Measurements from ENCODE around the gene TMEM126B. TPM values are rescaled to one million over a fixed set of nuclear protein-coding genes. Genes with fewer than 3 reads are reported as not detected.

Gene TMEM126B
- total RNA-seq, 2 experiments from 2014 or later, result 62.7 to 74.2 TPM

DNA sequence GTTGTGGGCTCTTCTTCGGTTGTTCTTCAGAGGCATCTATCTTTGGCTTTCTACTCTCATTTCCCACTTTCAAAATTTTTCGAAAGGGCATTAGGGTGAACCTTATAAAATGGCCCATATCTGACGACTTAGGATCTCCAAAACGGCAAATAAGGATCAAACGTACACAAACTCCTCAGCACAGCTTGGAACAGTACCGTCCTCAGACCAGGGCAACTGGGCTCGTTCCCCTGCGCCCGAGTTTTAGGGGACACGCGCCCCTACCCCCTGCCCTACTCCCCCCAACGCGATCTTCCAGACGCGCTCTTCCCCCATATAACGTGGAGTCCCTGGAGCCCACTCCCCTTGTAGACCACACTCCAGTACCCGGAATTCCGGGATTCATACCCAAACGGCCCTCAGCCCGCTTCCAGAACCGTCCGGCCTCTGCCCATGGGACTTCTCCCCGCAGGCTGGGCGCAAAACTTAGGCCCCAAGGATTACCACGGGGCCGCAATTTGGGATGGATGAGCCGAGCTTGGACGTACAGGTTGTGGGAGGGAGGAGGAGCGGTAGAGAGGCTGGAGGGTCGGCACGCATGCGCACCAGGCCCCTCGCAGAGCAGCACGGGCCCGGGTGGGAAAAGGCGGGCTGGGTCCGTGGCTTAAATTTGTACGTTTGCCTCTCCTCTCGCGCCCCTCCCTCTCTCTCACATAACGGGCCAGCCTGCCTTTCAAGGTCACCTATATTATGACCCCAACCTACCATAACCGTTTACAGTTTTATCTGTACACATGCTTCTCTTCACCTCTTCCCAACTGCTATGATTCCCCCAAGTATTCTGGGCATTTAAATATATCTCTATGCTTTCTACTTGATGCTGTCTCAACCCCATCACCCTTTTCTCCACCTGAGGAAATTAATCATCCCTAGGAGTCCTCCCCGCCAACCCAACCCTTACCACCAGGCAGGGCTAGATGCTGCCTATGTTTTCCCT, 54.2 kb downstream of the TMEM126B start:
- POLR2A ChIA-PET, result interaction anchor here (0.6 to 1.1 kb wide), 2 partner anchors 13 to 55 kb away, joined by 3 to 4 read pairs; no protein-coding TSS in a partner anchor

DNA sequence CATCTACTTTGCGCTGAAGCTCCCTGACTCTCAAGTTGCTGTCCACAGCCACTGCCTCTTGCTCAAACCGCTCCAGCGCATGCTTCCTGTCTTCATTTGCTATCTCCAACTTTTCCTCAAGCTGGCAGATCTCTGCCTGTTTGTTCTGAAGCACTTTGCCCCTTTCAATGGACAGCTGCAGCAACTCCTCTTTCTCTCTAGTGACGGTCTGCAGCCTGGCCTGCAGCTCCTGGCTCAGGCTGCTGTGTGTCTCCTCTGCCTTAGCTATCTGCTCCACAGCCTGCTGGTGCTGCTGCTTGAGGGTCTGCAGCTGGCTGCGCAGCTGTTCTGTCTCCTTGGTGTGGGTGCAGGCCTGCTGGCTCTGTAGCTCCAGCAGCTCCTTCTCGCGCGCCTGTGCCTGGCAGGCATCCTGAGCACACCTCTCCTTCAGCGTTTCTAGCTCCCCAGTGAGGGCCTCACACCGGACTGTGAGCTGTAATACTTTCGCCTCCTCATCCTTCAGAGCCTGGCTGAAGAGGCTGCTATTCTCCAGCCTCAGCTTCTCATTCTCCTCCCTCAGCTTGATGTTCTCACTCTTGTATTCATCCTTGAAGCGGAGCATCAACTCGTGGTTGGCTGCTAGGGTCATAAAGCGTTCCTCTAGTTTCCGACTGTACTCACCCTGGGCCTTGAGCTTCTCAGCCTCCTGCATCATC, 56.9 kb downstream of the TMEM126B start:
- Mint-ChIP-seq H3K27me3 (peaks cover 5% of the 10 kb centered on the region), H3K4me3 (no peak overlapping the region), H3K9me3 (ENCODE audit: low read depth) (no peaks in the 10 kb centered on the region), H3K4me1 (peaks cover 16% of the 10 kb centered on the region), H3K27ac (no peak overlapping the region), H3K36me3 (ENCODE audit: low read depth) (no peaks in the 10 kb centered on the region)
- ChIA-PET POLR2A (no interaction called here), CTCF (interaction anchor here (0.6 to 2.4 kb wide), 3 partner anchors 10 to 23 kb away, joined by 3 to 22 read pairs (median 3); no protein-coding TSS in a partner anchor)
- ATAC-seq (no peak), DNase-seq (no peak)
- intact Hi-C loops (cut with DNase I, micrococcal nuclease), result no loop called here

More for the DNA sequence above, 54.2 kb downstream of the TMEM126B start:
- H3K27me3 Mint-ChIP-seq, result peaks cover 5% of the 10 kb centered on the region
- H3K9me3 Mint-ChIP-seq (ENCODE audit: low read depth), result no peaks in the 10 kb centered on the region
- DNase-seq, result peak; percentile 81
- peak; percentile 90 for ATAC-seq
- H3K36me3 Mint-ChIP-seq (ENCODE audit: low read depth), result no peaks in the 10 kb centered on the region
- H3K4me1 Mint-ChIP-seq, result peaks cover 16% of the 10 kb centered on the region
- intact Hi-C loops (cut with DNase I, micrococcal nuclease), result loop anchor here (1.0 to 2.0 kb wide), 2 partner anchors 17 to 18 kb away; partner anchors contain the start of gene CREBZF (in 2 of the 2)
- CTCF ChIA-PET, result interaction anchor here (0.6 kb wide), 1 partner anchor 474 kb away, joined by 3 read pairs; no protein-coding TSS in a partner anchor
- H3K4me3 Mint-ChIP-seq, result peak overlapping the region; percentile 77
- H3K27ac Mint-ChIP-seq, result peak overlapping the region; percentile 87

DNA sequence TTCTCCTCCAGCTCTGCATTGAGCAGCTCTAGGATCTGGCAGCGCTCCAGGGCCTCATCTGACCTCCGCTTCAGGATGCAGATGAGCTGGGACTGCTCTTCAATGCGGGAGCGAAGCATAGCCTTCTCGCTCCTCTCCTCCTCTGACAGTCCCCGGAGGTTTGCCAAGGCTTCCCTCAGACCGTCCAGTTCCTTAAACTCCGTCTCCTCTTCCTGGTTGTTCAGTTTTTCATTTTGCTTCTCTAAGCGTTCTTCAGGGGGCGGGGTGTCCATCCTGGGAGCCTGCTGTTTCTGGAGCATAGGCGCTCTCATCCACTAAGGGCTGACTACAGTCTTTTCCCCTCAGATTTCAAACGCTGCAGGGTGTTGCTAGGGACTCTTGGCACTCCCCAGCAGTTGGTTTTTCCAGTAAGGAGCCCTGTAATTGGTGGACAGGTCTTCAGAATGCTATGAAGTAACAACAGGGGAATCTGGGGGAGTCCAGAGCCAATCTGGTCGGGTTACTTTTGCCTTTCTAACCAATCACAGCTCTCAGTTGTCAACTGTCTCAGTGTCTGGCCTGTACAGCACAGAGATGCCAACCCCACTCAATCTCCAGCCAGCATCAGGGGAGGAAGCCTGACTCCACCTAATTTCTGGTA, 57.5 kb downstream of the TMEM126B start, which contains the start of gene CCDC89:
Gene CCDC89 (minus strand): TSS at position 376 of the 640 bp plus-strand sequence. CDS start 65 bp downstream, at position 311.
- CTCF ChIA-PET, result interaction anchor here (0.7 to 2.4 kb wide), 5 partner anchors 9 to 1270 kb away, joined by 3 to 22 read pairs (median 3); no protein-coding TSS in a partner anchor
- no peak within 1 kb of the TSS for H3K4me3 Mint-ChIP-seq
- DNase-seq (no peak), ATAC-seq (no peak)
- peaks cover 16% of the 10 kb centered on the region for H3K4me1 Mint-ChIP-seq
- H3K27ac Mint-ChIP-seq, result no peak within 1 kb of the TSS
- POLR2A ChIA-PET, result no interaction called here
- peaks cover 5% of the 10 kb centered on the region for H3K27me3 Mint-ChIP-seq
- H3K9me3 Mint-ChIP-seq (ENCODE audit: low read depth), result no peaks in the 10 kb centered on the region
- intact Hi-C loops (cut with DNase I, micrococcal nuclease), result no loop called here
- H3K36me3 Mint-ChIP-seq (ENCODE audit: low read depth), result no peaks in the 10 kb centered on the region

Other genes starting within 250 kb of the TMEM126B start
- 1 to 10 TPM; 1.7 to 2.1 TPM for gene DLG2, start 1.2 kb upstream of the TMEM126B start, total RNA-seq
- 10 to 100 TPM; 21.7 to 37.4 TPM for gene TMEM126A, start 19.4 kb downstream of the TMEM126B start, total RNA-seq
- 10 to 100 TPM; 30.4 to 35.9 TPM for gene CREBZF, start 36.5 kb downstream of the TMEM126B start, total RNA-seq
- not detected for gene CCDC89, start 57.6 kb downstream of the TMEM126B start, total RNA-seq
- gene SYTL2, start 182.5 kb downstream of the TMEM126B start, total RNA-seq, result 1 to 10 TPM; 5.2 to 6.8 TPM
- gene CCDC83, start 226.8 kb downstream of the TMEM126B start, total RNA-seq, result not detected

All from activated CD4-positive, alpha-beta T cell treated with anti-CD3 and anti-CD28 coated beads for 36 hours (primary cell).